ENCODE data around the gene FPGS.

DNA sequence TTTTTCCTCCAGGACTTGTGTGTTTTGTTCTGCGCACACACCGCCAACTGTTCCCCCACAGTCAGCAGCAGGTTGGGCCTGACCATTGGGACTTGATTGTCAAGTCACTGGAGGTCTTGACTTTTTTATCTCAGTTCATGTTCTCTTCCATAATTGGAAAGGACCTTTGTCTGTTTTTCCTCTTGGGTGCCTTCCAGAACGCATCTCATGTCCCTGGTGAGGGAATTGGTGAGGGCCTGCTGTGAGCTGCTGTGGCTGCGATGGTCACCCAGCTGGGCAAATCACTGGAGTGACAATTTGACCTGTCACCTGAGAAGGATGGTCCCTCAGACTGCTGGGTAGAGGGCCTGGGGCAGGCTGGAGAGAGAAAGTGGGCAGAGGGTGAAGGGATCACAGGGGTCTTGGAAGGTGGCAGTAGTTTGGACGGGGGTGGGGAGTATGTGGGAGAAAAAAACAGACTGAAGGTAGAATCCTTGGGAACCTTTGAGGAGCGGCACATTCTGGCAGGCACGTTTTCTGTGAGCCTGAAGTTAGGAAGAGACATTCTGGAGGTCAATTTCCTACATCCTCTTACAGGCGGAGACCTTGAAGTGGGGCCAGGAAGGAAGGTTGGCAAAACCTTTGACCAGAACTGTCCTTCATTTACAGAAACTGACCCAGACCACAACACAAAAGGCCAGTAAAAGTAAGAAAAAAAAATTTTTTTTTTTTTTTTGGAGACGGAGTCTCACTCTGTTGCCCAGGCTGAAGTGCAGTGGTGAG is 12.4 kb upstream of the FPGS start:
- TF ChIP-seq, protein P1, sequence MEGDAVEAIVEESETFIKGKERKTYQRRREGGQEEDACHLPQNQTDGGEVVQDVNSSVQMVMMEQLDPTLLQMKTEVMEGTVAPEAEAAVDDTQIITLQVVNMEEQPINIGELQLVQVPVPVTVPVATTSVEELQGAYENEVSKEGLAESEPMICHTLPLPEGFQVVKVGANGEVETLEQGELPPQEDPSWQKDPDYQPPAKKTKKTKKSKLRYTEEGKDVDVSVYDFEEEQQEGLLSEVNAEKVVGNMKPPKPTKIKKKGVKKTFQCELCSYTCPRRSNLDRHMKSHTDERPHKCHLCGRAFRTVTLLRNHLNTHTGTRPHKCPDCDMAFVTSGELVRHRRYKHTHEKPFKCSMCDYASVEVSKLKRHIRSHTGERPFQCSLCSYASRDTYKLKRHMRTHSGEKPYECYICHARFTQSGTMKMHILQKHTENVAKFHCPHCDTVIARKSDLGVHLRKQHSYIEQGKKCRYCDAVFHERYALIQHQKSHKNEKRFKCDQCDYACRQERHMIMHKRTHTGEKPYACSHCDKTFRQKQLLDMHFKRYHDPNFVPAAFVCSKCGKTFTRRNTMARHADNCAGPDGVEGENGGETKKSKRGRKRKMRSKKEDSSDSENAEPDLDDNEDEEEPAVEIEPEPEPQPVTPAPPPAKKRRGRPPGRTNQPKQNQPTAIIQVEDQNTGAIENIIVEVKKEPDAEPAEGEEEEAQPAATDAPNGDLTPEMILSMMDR (IDR thresholded peaks at IDR 0.05): no peak
- TF ChIP-seq EZH2 (IDR thresholded peaks at IDR 0.05; ENCODE audit: borderline replicate concordance, insufficient read depth, low read depth, low read length, poor library complexity, severe bottlenecking): no peak

All from B cell (primary cell).